Measurements from ENCODE around the gene RXFP1. TPM values are rescaled to one million over a fixed set of nuclear protein-coding genes. Genes with fewer than 3 reads are reported as not detected.

The RXFP1 gene
- total RNA-seq, 3 donors from 2014 or later (not counting 1 experiment from before 2014, with no cell fraction given): not detected

GRCh38 chr4:158544141-158544540 lies 22.5 kb downstream of the RXFP1 start:
- TF ChIP-seq CTCF (IDR thresholded peaks at IDR 0.05): no peak
- no CpG with 5 or more reads among the region's 1 CpG for WGBS (ENCODE audit: insufficient coverage)
- intact Hi-C loops (cut with micrococcal nuclease): no loop called here

GRCh38 chr4:158553364-158553763 lies 31.7 kb downstream of the RXFP1 start:
- no peaks in the 10 kb centered on the region for H3K36me3 Mint-ChIP-seq
- Histone ChIP-seq H3K36me3 (ENCODE audit: control insufficient read depth, insufficient read depth, low read length) (no peaks in the 10 kb centered on the region), H3K27ac (ENCODE audit: low read length) (no peak overlapping the region), H3K4me1 (ENCODE audit: control insufficient read depth, insufficient read depth, low read length) (no peaks in the 10 kb centered on the region), H3K4me3 (ENCODE audit: low read length) (no peak overlapping the region), H3K27me3 (ENCODE audit: control insufficient read depth, insufficient read depth, low read length) (no peaks in the 10 kb centered on the region), H3K9me3 (ENCODE audit: control insufficient read depth, insufficient read depth, low read length) (no peaks in the 10 kb centered on the region)
- no peak for DNase-seq
- H3K27me3 Mint-ChIP-seq (ENCODE audit: low read depth in 2 of 2): peaks cover 0 to 3% of the 10 kb centered on the region in 2 donors
- intact Hi-C loops (cut with micrococcal nuclease): no loop called here
- no peak for ATAC-seq
- H3K9me3 Mint-ChIP-seq: peaks cover 0 to 2% of the 10 kb centered on the region in 2 donors
- H3K27ac Mint-ChIP-seq: no peak overlapping the region
- no peak for TF ChIP-seq CTCF (IDR thresholded peaks at IDR 0.05)
- no peak overlapping the region for H3K4me3 Mint-ChIP-seq
- H3K4me1 Mint-ChIP-seq: no peaks in the 10 kb centered on the region
- WGBS (ENCODE audit: insufficient coverage): 85% methylated on average over 2 of the region's 3 CpGs

More at GRCh38 chr4:158544141-158544540, 22.5 kb downstream of the RXFP1 start:
- Histone ChIP-seq H3K36me3 (ENCODE audit: control insufficient read depth, insufficient read depth, low read length) (no peaks in the 10 kb centered on the region), H3K9me3 (ENCODE audit: control insufficient read depth, insufficient read depth, low read length) (no peaks in the 10 kb centered on the region), H3K27me3 (ENCODE audit: control insufficient read depth, insufficient read depth, low read length) (no peaks in the 10 kb centered on the region), H3K4me1 (ENCODE audit: control insufficient read depth, insufficient read depth, low read length) (no peaks in the 10 kb centered on the region), H3K27ac (ENCODE audit: low read length) (no peak overlapping the region), H3K4me3 (ENCODE audit: low read length) (no peak overlapping the region)
- H3K4me1 Mint-ChIP-seq: no peaks in the 10 kb centered on the region
- H3K27me3 Mint-ChIP-seq (ENCODE audit: low read depth in 2 of 2): no peaks in the 10 kb centered on the region
- H3K9me3 Mint-ChIP-seq: peaks cover 2 to 6% of the 10 kb centered on the region in 2 donors
- no peak overlapping the region for H3K27ac Mint-ChIP-seq
- DNase-seq (no peak), ATAC-seq (no peak)
- no peak overlapping the region for H3K4me3 Mint-ChIP-seq
- H3K36me3 Mint-ChIP-seq: no peaks in the 10 kb centered on the region

GRCh38 chr4:158560284-158560683 lies 38.6 kb downstream of the RXFP1 start:
- H3K9me3 ChIP-seq (ENCODE audit: control insufficient read depth, insufficient read depth, low read length): no peaks in the 10 kb centered on the region
- no peaks in the 10 kb centered on the region for H3K27me3 ChIP-seq (ENCODE audit: control insufficient read depth, insufficient read depth, low read length)
- WGBS (ENCODE audit: insufficient coverage): 92% methylated on average over 6 of the region's 6 CpGs
- no peaks in the 10 kb centered on the region for H3K36me3 ChIP-seq (ENCODE audit: control insufficient read depth, insufficient read depth, low read length)
- Mint-ChIP-seq H3K9me3 (no peaks in the 10 kb centered on the region), H3K36me3 (no peaks in the 10 kb centered on the region), H3K27ac (no peak overlapping the region), H3K27me3 (ENCODE audit: low read depth in 2 of 2) (no peaks in the 10 kb centered on the region), H3K4me3 (no peak overlapping the region), H3K4me1 (no peaks in the 10 kb centered on the region)
- TF ChIP-seq CTCF (IDR thresholded peaks at IDR 0.05): no peak
- H3K27ac ChIP-seq (ENCODE audit: low read length): no peak overlapping the region
- intact Hi-C loops (cut with micrococcal nuclease): no loop called here
- H3K4me1 ChIP-seq (ENCODE audit: control insufficient read depth, insufficient read depth, low read length): no peaks in the 10 kb centered on the region
- ATAC-seq (no peak), DNase-seq (no peak)
- no peak overlapping the region for H3K4me3 ChIP-seq (ENCODE audit: low read length)

DNA sequence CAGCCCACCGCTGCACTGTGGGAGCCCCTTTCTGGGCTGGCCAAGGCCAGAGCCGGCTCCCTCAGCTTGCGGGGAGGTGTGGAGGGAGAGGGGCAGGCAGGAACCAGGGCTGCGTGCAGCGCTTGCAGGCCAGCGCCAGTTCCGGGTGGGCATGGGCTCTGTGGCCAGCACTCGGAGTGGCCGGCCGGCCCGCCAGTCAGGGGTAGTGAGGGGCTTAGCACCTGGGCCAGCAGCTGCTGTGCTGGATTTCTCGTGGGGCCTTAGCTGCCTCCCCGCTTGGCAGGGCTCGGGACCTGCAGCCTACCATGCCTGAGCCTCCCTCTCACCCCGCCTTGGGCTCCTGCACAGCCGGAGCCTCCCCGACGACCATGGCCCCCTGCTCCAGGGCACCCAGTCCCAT lies 45.2 kb downstream of the RXFP1 start:
- H3K4me3 ChIP-seq (ENCODE audit: low read length): no peak overlapping the region
- H3K4me3 Mint-ChIP-seq: no peak overlapping the region
- H3K27me3 ChIP-seq (ENCODE audit: control insufficient read depth, insufficient read depth, low read length): no peaks in the 10 kb centered on the region
- H3K9me3 Mint-ChIP-seq: peaks cover 0 to 3% of the 10 kb centered on the region in 2 donors
- TF ChIP-seq CTCF (IDR thresholded peaks at IDR 0.05): no peak
- H3K27ac ChIP-seq (ENCODE audit: low read length): no peak overlapping the region
- DNase-seq (no peak), ATAC-seq (no peak)
- intact Hi-C loops (cut with micrococcal nuclease): no loop called here
- H3K36me3 ChIP-seq (ENCODE audit: control insufficient read depth, insufficient read depth, low read length): no peaks in the 10 kb centered on the region
- no peaks in the 10 kb centered on the region for H3K9me3 ChIP-seq (ENCODE audit: control insufficient read depth, insufficient read depth, low read length)
- 97% methylated on average over 18 of the region's 18 CpGs for WGBS (ENCODE audit: insufficient coverage)
- H3K36me3 Mint-ChIP-seq: no peaks in the 10 kb centered on the region
- no peak overlapping the region for H3K27ac Mint-ChIP-seq
- H3K27me3 Mint-ChIP-seq (ENCODE audit: low read depth in 2 of 2): peaks cover 0 to 3% of the 10 kb centered on the region in 2 donors
- H3K4me1 Mint-ChIP-seq: no peaks in the 10 kb centered on the region
- H3K4me1 ChIP-seq (ENCODE audit: control insufficient read depth, insufficient read depth, low read length): no peaks in the 10 kb centered on the region
